ENCODE data around the gene ACSL1.
"Not testable (repeated sequence)": the region's sequence is repeated elsewhere in the genome, so short reads cannot be mapped to it uniquely, and the experiment has no call there.

Gene ACSL1

DNA sequence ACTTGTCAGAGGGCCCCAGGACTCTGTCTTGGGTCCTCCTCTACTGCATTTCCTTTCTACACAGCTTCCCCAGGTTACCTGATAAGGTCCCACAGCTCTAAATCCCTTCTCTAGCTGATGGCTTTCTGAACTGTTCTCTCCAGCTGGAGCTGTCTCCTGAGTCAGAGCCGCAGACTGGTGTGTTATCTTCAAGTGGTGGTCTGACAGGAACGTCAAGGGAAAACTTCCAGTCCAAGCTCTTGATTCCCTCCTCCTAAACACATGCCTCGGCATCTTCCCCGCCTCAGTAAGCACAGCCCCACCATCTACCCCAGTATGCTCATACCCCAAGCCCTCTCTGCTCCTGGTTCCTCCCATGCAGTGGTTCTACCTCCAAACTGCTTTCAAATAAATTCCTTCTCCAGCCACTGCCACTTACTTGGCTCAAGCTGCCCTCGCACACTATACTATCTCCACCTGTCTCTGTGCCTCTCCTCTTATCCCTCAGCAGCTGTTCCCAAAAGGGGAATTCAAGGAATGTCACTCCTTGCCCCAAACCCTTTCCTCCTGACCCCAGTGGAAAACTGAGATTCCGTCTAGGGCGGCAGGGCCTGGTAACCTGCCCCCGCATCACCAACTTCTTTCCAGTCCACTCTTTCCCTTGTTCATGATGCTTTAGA, 74.7 kb downstream of the ACSL1 start:
- DNase-seq: no peak

DNA sequence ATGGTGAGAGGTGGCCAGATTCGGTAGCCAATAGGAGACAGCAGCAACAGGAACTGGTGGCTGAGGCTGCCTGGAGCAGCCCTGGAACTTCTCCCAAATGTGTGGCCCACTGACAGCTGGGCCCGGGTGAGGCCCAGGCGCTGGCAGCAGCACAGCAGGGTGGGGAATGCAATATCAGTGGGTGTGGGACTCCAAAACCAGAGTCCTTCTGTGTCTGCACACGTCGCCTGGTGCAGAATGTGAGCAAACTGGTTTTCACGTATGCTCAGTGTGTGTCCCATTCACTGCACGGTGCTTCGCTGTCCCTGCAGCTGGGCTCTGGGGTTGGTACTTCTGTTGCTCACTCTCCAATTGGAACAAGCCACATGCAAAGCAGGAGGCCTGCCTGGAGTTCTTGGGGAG, 77.5 kb downstream of the ACSL1 start:
- no peak for DNase-seq

DNA sequence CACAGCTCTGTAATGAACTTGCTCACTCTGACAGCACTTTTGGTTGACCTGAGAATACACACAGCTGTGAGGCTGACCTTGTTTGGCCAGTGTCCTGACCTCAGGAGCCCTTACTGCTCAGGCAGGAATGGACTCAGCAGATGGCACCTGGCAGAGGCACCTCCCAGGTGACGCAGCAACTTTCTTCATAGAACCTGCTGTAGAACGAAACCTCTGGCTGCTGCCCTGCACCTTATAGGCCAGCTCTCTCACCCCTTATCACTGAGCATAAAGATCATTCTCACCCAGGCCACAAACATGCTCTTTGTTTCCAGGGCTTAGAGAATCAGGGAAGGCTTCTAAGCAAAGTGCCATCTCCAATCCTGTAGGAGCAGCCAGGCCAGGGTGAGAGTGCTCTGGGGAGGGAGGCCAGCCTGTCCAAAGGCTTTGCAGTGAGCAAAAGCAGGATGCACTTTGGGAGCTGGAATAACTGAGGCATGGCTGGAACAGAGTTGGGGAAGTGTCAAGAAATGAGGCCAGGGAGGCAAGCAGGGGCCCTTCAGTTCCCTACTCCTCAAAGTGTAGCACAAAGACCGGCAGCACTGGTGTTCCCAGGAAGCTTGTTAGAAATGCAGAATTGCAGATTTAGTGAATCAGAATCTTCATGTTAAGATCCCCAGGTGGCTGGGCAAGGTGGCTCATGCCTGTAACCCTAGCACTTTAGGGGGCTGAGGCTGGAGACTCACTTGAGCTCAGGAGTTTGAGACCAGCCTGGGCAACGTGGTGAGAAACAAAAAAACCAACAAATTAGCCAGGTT, 78.5 kb downstream of the ACSL1 start:
- DNase-seq: no peak

DNA sequence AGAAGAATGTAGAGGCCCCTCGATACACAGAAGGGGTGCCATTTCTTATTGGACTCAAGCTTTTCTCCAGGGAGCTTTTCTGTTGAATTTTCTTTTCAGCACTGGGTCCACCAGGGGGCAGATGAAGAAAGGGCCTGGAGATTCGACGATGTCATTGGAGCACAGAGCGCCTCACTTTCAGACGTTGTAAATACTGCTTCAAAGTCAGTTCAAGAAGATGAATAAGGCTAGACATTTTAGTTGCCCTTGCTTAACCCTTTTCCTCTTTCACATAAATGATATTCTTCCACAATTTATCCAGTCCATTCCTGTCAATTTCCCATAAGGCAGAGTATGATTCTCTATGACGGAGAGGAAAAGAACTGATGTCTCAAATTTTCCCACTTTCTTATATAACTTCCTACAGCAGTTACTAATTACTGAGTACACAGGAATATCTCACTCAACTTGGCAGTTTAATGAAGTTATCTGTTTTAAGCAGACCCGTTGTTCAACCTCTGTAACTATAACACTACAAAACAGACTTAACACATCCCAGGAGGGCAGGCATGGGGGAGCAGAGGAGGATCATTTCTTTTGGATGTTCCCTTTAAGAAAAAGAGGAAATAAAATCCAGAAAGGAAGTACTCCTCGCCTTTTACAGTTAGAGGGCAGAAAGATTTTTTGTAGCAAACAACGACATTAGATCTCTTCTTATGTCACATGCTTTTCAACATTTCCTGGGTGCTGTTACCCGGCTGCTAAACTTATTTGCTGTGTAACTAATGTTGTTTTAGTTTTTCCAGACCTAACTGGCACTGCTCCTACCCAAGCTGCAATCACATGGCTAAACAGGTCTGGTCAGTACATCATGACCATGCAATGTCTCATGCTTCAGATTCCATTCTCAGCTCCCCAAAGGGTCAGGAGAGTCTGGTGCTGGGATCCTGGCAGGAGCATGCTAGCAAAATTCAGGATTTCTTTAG, 79.7 kb downstream of the ACSL1 start:
- peak in 1 of 2 experiments; percentile 9 for DNase-seq

DNA sequence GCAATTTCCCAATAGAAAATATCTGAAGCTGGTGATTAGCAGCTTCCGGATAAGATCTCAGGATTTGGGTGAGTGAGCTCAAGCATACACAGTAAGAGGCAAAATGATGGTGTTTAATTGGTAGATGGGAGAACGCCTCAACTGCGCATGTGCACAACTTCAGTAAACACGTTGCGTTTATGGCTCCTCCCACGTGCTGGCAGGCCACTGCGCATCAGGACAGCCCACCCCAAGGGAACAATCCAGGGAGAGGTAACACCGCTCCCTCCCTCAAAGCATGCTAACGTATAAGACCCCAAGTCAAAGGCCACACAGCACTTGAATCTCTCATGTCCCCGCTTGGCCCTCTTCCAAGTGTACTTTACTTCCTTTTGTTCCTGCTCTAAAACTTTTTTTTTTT, 81.5 kb downstream of the ACSL1 start:
- DNase-seq: no peak

DNA sequence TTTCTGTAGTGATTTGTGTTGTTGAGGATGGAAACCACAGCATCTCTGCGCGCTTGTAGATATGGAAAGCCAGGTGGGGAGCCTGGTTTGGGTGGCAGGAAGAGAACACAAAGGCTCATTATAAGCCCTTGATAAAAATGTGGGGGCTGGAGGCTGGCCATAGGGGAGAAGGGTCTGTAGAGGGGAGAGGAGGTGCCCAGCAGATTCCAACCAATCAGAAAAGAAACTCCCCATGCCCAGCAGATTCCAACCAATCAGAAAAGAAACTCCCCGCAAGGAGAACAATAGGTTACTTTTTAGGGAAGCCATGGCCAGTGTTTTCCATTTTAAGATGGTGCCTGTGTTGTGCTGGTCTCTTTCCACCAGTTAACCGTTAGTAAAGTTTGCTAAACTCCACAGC, 82.1 kb downstream of the ACSL1 start:
- DNase-seq: no peak

DNA sequence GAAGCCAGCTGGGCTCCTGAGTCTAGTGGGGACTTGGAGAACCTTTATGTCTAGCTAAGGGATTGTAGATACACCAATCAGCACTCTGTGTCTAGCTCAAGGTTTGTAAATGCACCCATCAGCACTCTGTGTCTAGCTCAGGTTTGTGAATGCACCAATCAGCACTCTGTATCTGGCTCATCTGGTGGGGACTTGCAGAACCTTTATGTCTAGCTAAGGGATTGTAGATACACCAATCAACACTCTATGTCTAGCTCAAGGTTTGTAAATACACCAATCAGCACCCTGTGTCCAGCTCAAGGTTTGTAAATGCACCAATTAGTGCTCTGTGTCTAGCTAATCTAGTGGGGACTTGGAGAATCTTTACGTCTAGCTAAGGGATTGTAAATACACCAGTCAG, 84.1 kb downstream of the ACSL1 start:
- DNase-seq: not testable (repeated sequence)

DNA sequence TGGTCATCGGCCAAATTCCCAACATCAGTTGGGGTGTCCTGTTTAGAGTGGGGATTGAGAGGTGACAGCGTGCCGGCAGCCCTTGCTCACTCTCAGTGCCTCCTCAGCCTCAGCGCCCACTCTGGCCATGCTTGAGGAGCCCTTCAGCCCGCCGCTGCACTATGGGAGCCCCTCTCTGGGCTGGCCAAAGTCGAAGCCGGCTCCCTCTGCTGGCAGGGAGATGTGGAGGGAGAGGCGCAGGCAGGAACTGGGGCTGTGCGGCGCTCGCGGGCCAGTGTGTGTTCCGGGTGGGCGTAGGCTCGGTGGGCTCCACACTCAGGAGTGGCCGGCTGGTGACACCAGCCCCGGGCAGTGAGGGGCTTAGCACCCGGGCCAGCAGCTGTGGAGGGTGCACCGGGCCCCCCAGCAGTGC, 84.8 kb downstream of the ACSL1 start:
- no peak for DNase-seq

DNA sequence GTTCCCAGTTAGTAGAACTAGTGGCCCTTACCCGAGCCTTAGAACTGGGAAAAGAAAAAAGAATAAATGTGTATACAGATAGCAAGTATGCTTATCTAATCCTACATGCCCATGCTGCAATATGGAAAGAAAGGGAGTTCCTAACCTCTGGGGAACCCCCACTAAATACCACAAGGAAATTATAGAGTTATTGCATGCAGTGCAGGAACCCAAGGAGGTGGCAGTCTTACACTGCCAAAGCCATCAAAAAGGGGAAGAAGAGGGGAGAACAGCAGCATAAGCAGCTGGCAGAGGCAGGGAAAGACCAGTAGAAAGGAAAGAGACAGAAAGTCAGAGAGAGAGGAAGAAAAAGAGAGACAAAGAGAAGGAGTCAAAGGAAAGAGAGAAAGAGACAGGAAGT, 86.2 kb downstream of the ACSL1 start:
- DNase-seq: not testable (repeated sequence)

DNA sequence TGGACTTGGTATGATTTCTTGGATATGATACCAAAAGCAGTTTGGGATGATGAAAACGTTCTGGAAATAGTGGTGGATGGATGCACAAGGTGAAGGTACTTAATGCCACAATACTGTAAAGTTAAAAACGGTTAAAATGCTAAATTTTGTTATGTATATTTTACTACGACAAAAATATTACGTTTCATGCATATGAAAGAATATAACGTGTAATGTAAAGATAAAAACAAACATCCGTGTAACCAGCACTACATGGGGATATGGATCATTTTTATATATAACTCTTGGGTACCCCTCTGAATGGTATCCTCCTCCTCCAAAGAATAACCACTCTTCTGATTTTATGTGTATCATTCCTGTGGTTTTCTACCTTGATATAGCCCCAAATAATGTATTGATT, 91.0 kb downstream of the ACSL1 start:
- no peak for DNase-seq

DNA sequence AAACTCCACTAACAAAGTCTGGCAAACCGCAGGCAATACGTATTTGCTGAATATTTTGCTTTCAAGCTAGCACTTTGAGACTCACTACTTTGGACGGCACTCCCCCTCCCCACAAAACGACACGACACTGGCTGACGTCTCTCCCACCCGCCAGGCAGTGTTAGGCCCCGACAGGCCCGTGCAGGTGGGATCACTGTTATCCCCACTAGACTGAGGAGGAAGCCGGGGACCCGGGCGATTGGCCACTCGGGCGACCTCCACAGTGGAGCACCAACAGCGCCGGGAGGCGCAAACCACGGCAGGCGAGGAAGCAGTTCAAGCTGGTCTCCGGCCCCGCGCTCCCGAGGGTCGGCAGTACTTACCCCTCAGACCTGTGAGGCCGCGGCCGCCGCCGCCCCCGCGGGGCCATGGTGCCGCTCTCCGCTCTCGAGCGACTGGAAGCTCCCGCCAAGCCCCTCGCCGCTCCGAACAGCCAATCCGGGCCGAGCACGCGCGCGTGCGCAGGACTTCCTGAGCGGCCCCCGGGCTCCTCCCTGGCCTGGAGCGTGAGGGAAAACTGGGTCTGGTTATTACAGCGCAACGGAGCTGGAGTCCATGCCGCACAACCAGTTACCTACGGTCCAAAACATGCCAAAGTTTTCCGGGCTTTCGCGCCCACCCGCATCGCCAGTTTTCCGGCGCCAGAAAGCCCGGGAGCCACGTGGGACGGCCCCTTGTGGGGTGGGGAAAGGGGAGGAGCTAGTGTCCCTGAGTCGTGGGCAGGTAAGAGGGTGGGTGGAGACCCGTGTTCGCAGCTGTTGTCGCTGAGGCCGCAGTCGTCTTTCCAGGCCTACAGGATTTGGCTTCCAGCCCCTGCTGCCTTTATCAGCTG, 91.9 kb downstream of the ACSL1 start, which contains the start of gene CENPU:
Gene CENPU, minus strand, starts transcription at position 443 of the 871 bp plus-strand sequence. Its CDS starts 34 bp downstream, at position 409.
- DNase-seq: peak; percentile 96 to 98

DNA sequence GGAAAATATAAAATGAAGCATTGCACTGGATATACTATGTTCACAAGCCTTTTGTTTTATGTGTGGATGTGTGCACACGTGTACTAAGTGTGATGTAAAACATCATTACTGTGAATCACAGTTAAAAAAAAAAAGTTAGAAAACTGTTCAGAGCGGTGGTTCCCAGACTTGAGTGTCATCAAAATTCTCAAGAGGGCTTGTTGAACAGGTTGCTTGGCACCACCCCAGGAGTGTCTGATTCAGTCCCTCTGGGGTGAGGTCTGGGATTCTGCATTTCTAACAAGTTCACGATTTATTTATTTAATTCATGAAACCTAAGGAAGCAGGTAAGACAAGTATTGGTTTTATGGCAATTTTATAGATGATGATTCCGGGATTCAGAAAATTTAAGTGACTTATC, 93.6 kb downstream of the ACSL1 start:
- DNase-seq: no peak

DNA sequence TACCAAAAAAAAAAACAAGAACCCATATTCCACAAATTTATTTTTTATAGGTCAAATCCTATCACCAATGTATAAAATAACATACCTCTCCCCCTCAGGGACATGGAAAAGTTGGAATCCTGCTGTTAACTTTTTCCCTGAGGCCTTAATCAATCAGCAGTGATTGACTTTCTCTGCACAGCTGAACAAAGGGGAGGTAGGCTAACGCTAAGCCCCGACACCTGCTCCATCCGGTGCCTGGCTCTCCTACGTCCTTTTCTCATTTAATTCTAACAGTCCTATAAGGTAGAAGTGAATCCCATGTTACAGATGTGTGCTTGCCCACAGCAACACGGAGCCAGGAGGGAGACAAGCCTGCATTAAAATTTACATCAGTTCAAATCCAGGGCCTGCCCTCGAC, 94.7 kb downstream of the ACSL1 start:
- no peak for DNase-seq

DNA sequence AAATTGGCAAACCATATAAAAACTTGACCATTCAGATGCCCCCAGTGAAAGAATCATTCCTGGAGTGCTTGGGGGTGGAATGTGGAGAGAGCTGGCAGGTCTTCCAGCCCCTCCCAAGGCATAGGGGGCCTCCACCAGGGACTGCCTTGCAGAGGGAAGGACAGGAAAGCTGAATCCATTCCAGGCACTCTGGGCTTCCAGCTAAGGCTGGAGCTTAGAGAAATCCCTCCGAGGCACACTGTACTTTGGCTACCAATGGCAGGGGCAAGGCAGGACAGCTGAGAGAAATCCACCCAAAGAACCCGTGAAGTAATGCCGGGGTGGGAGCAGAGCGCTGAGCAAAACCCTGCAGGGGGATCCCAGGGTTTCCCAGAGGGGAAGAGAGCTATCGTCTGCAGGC, 95.8 kb downstream of the ACSL1 start:
- DNase-seq: no peak

DNA sequence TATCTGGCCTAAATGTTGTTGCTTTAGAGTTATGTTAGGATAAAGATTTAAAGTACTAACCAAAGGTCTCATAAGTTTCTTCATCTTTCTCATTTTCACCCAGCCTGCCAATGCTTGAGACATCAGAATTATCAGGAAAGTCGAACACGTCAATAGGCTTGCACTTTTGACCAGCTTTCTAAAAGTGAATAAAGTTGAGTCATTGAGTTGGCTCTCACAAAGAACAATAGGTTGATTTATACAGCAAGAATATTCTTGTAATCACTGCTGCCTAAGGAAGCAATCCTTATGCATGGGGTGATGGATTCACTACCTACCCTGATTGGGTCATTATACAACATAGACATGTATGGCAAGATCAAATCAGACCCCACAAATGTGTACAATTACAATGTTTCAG, 96.9 kb downstream of the ACSL1 start:
- no peak for DNase-seq

DNA sequence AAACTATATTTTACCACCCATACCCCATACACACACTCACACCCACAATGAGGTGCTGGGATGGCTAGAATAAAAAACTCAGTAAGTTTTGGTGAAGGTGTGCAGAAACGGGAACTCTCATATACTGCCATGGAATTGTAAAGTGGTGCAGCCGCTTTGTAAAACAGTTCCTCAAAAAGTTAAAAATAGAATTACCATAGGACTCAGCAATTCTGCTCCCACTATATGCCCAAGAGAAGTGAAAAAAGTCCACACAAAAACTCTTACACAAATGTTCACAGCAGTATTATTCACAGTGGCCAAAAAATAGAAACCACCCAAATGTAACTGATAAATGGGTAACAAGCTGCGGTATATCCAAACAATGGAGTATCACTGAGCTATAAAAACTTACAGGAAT, 98.3 kb downstream of the ACSL1 start:
- no peak for DNase-seq

DNA sequence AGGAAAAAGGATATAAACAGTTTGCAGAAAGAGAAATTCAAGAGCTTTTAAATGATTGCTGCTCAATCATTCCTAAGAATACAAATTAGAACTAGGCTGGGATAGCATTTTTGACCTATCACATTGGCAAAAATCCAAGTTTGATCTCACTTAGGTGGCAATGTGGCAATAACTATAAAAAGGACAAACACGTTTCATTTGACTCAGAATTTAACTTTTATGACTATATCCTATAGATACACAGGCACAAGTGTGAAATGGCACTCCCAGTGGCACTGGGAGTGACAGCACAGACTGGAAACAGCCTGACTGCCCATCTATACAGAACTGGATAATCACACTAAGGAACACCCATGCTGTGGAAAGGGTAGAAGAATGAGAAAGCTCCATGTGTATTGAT, 103.0 kb downstream of the ACSL1 start:
- no peak for DNase-seq

DNA sequence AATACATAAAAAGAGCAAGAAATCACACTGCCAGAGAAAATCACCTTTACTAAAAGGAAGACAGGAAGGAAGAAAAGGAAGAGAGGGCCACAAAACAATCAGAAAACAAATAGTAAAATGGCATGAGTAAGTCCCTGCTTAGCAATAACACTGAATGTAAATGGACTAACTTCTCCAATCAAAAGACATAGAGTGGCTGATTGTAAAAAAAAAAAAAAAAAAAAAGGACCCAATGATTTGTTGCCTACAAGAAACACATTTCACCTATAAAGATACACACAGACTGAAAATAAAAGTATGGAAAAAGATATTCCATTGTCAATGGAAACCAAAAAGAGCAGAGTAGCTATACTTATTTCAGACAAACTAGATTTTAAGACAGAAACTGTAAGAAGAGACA, 104.5 kb downstream of the ACSL1 start:
- no peak for DNase-seq

DNA sequence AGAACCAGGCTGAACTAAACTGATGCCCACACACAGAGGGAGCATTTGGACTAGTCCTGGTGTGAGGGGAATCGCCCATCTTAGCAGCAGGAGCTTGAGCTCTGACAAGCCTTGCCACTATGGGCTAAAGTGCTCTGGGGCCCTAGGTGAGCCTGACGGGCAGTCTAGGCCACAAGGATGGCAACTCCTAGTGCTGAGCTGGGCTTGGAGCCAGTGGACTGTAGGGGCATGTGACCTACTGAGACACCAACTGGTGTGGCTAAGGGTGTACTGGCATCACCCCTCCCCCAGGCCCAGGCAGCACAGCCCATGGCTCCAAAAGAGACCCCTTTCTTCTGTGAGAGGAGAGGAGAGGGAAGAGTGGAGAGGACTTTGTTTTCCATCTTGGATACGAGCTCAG, 106.4 kb downstream of the ACSL1 start:
- no peak for DNase-seq

DNA sequence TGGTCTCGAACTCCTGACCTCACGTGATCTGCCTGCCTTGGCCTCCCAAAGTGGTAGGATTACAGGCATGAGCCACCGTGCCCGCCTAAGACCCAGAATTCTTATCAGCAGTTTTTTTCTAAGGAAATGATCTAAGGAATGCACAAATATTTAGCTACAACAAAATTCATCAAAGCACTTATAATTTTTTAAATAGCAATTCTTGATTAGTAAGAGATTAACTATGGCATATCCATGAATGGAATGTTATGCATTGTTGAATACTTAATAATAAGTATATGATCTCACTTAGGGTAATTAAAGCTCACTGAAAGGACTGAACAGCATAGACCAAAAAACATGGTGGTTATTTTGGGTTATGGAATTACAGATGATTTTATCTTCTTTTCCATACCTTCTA, 110.2 kb downstream of the ACSL1 start:
- DNase-seq: no peak

DNA sequence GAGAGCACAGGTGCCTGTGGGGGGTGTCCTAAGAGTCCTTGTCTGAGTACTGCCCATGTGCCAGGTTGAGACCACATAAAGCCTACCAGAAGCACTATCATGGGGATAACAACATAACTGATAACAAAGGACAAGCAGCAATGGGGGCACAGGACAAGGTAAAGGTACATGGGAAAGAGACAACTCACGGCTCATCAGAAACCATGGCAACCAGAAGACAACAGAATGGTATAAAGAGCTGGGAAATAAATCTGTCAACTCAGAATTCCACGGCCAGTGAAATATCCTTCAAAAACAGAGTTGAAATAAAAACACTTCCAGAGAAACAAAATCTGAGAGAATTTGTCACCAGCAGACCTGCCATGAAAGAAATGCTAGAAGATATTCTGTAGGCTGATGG, 111.9 kb downstream of the ACSL1 start:
- no peak for DNase-seq

DNA sequence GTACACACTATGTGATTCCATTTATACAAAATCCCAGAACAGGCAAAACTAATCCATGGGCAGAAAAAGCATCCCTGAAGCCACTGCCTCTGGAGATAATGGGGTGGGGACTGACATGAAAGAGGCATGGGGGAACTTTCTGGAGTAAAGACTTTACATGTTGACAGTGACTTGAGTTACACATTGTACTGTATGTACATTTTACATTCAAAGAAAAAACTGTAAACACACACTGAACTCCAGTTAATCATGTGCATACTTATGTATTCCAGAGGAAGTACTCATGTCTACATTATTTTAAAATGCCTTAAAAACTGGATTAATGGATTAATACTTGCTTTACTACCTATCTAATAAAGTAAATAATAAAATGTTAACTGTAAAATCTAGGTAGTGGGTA, 113.4 kb downstream of the ACSL1 start:
- no peak for DNase-seq
